ES-I3 (cell line): ENCODE measurements around the gene CSNK1D.

ENCODE experiments used
- H3K36me3 ChIP-seq: 2 replicates; pipeline ENCODE4 v1.6.1; 2013; ENCODE audit warnings: mild to moderate bottlenecking, low read length, control low read depth, moderate library complexity; ENCODE audit not compliant: insufficient read depth
- H3K4me1 ChIP-seq: 2 replicates; pipeline ENCODE4 v1.6.1; 2013; ENCODE audit warnings: mild to moderate bottlenecking, control low read depth, low read length; ENCODE audit not compliant: insufficient read depth
- H3K9ac ChIP-seq: 2 replicates; pipeline ENCODE4 v1.6.1; 2013; ENCODE audit warnings: low read depth, mild to moderate bottlenecking, low read length, moderate library complexity
- H3K9me3 ChIP-seq: 2 replicates; pipeline ENCODE4 v1.6.1; 2013; ENCODE audit warnings: mild to moderate bottlenecking, low read length, moderate library complexity; ENCODE audit not compliant: control insufficient read depth, insufficient read depth

CSNK1D gene

GRCh38 chr17:82273327-82274133 lies at the start of gene CSNK1D:
Gene CSNK1D, minus strand, starts transcription at chr17:82273700. Its CDS starts 319 bp downstream, at chr17:82273381.
- H3K36me3 ChIP-seq = peaks cover 8% of the 10 kb centered on the region; the same call in 1 of the 2 replicates
- peak within 1 kb of the TSS; percentile 88 for H3K9ac ChIP-seq
- H3K4me1 ChIP-seq = peaks cover 26% of the 10 kb centered on the region
- no peaks in the 10 kb centered on the region for H3K9me3 ChIP-seq

DNA sequence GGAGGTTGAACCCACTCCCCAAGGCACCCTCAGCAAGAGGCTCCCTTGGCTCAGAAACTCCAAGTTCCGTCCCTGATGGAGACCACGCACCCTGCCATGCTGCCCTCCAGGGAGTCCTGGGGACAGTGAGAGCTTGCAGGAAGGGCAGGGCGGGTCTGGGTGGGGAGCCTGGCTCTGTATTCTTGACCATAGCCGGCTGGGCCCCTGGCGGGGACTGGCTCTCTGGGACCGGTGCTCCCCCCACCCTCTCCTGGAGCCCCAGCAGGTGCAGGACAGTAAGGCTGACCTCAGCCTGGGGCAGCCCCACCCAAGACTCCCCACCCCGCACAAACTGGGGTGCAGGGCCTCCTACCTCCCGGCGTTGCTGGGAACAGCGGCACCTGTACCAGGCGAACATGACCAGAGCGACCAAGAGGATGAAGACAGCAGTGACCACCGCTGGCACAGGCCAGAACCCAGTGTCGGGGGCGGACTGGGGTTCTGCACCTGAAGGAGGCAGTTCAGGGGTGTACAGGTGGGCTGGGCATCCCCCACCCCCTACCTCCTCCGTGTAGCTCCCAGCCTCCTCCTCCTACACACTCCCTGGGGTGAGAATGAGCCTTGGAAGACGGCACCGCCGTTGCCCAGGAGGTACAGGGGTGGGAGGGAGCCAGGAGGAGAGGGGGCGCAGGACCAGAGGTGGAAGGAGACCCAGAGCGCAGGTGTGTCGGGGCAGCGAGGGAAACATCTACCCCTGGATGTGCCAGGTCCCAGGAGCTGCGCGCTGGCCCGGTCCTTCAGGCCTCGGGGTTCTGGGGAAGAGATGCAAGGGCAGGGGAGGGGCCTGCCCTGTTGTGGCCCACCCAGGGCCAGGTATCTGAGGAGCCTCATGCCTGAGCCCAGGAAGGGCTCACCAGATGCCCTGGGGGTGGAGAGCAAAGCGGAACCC lies 49.3 kb upstream of the CSNK1D start:
- Histone ChIP-seq H3K9ac (no peak overlapping the region), H3K36me3 (no peaks in the 10 kb centered on the region), H3K9me3 (no peaks in the 10 kb centered on the region), H3K4me1 (peaks cover 11% of the 10 kb centered on the region; the same call in 1 of the 2 replicates)

DNA sequence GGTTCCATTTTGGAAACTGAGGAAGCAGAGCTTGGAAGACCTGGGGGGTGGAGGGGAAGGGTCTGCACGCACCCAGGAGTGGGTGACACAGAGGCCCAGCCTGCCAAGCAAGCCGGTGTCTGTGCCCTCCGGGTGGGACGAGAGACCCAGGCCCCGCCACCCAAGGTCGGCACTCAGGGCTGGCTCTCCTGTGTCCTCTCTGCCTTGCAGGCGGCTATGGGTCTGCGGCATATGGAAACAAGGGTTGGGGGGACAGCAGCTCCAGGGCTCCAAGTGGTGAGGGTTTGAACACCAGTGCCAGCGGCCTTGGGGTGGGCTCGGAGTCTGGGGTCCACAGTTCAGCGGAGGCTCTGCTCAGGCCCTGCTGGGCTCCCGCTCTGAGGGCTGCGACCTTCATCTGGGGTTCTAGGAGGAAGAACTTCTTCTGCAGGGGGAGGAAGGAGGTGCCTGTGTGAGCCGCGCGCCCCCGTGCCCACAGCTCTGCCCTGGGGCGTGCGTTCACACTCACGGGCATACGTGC lies 48.5 kb upstream of the CSNK1D start:
- Histone ChIP-seq H3K9me3 (no peaks in the 10 kb centered on the region), H3K4me1 (peaks cover 4% of the 10 kb centered on the region; the same call in 1 of the 2 replicates), H3K36me3 (no peaks in the 10 kb centered on the region), H3K9ac (no peak overlapping the region)

GRCh38 chr17:82320956-82321927 lies 47.7 kb upstream of the CSNK1D start:
- H3K4me1 ChIP-seq = no peaks in the 10 kb centered on the region; the same call in 1 of the 2 replicates
- no peak overlapping the region for H3K9ac ChIP-seq

DNA sequence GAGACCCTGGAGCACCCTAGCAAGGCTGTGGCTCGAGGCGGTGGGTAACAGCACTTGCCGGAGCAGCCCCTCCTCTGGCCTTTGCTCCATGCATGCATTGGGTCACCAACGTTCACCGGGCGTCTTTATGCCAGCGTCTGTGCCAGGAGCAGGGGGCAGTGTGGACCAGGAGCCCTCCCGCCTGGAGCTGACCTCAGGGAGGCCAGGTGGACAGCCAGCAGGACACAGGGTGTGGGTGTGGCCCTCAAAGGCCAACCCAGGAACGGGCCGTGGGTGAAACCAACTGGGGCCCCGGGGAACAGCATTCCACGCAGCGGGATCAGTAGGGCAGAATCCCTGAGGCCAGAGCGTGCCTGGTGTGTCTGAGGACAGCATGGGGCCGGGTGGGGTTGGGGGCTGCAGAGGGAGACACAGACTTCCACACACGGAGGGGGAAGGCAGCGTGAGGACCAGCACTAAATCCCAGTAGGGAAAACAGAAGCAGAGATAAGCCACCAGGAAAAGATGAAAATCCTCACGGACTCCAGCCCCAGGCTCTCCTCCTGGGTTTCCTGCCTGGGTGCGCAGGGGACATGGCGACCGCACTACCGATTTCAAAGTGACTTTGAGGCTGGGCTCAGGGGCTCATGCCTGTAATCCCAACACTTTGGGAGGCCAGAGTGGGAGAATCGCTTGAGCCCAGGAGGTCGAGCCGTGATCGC lies 46.8 kb upstream of the CSNK1D start:
- Histone ChIP-seq H3K9me3 (no peaks in the 10 kb centered on the region), H3K9ac (no peak overlapping the region), H3K36me3 (no peaks in the 10 kb centered on the region), H3K4me1 (no peaks in the 10 kb centered on the region; the same call in 1 of the 2 replicates)

More at GRCh38 chr17:82320956-82321927, 47.7 kb upstream of the CSNK1D start:
- Histone ChIP-seq H3K36me3 (no peaks in the 10 kb centered on the region), H3K9me3 (no peaks in the 10 kb centered on the region)

DNA sequence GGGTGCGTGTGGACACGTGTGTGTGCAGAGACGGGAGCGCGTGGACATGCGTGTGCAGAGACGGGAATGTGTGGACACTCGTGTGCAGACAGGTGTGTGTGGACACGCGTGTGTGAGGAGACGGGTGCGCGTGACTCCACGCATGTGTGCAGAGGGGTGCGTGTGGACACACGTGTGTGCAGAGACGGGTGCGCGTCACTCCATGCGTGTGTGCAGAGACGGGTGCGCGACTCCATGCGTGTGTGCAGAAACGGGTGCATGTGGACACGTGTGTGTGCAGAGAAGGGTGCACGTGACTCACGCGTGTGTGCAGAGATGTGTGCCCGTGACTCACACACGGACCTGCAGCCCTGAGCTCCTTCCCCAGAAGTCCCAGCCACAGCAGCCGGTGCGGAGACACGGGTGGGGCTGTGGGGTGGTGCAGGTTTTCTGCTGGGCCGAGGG lies 46.1 kb upstream of the CSNK1D start:
- H3K9ac ChIP-seq = no peak overlapping the region
- H3K36me3 ChIP-seq = no peaks in the 10 kb centered on the region
- H3K9me3 ChIP-seq = no peaks in the 10 kb centered on the region
- no peaks in the 10 kb centered on the region; the same call in 1 of the 2 replicates for H3K4me1 ChIP-seq

DNA sequence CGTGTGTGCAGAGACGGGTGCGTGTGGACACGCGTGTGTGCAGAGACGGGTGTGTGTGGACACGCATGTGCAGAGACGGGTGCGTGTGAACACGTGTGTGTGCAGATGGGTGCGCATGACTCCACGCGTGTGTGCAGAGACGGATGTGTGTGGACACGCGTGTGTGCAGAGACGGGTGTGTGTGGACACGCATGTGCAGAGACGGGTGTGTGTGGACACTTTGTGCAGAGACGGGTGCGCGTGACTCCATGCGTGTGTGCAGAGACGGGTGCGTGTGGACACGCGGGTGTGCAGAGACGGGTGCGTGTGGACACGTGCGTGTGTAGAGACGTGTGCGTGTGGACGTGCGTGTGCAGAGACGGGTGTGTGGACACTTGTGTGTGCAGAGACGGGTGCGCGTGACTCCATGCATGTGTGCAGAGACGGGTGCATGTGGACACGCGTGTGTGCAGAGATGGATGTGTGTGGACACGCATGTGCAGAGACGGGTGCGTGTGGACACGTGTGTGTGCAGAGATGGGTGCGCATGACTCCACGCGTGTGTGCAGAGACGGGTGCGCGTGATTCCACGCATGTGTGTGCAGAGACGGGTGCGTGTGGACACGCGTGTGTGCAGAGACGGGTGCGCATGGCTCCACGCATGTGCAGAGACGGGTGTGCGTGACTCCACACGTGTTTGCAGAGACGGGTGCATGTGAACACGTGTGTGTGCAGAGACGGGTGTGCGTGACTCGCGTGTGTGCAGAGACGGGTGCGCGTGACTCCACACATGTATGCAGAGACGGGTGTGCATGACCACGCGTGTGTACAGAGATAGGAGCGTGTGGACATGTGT lies 45.5 kb upstream of the CSNK1D start:
- no peaks in the 10 kb centered on the region; the same call in 1 of the 2 replicates for H3K4me1 ChIP-seq
- H3K9ac ChIP-seq = no peak overlapping the region
- no peaks in the 10 kb centered on the region for H3K9me3 ChIP-seq
- no peaks in the 10 kb centered on the region for H3K36me3 ChIP-seq

DNA sequence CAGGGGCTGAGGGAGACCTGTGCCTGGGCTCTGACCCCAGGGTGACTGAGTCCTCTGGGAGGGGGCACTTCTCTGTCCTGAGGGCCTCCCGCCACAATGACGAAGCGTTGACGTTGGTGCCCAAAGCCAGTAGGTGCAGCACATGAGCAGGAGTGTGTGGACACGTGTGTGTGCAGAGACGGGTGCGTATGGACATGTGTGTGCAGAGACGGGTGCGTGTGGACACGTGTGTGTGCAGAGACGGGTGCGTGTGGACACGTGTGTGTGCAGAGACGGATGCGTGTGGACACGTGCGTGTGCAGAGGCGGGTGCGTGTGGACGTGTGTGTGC lies 44.6 kb upstream of the CSNK1D start:
- Histone ChIP-seq H3K4me1 (no peaks in the 10 kb centered on the region; the same call in 1 of the 2 replicates), H3K36me3 (no peaks in the 10 kb centered on the region)

GRCh38 chr17:82317394-82318168 lies 44.1 kb upstream of the CSNK1D start, which contains the start of gene CD7:
Gene CD7, minus strand, starts transcription at chr17:82317608. Its CDS starts 113 bp downstream, at chr17:82317495.
- no peaks in the 10 kb centered on the region; the same call in 1 of the 2 replicates for H3K4me1 ChIP-seq
- no peaks in the 10 kb centered on the region for H3K36me3 ChIP-seq
- no peaks in the 10 kb centered on the region for H3K9me3 ChIP-seq
- no peak within 1 kb of the TSS for H3K9ac ChIP-seq

More for the DNA sequence above, 44.6 kb upstream of the CSNK1D start:
- no peaks in the 10 kb centered on the region for H3K9me3 ChIP-seq
- H3K9ac ChIP-seq = no peak overlapping the region

GRCh38 chr17:82316651-82317393 lies 43.3 kb upstream of the CSNK1D start:
- Histone ChIP-seq H3K4me1 (no peaks in the 10 kb centered on the region; the same call in 1 of the 2 replicates), H3K9me3 (no peaks in the 10 kb centered on the region), H3K36me3 (no peaks in the 10 kb centered on the region), H3K9ac (no peak overlapping the region)

- H3K36me3 ChIP-seq = no peaks in the 10 kb centered on the region
- no peaks in the 10 kb centered on the region for H3K9me3 ChIP-seq
- no peaks in the 10 kb centered on the region; the same call in 1 of the 2 replicates for H3K4me1 ChIP-seq
- no peak overlapping the region for H3K9ac ChIP-seq
Observed at GRCh38 chr17:82315703-82316358, 42.3 kb upstream of the CSNK1D start.
